SIG-M5 treated with dmso at 0.1 percent for 504 hours (cell line): ENCODE data around the gene ZFYVE9.
A peak's percentile ranks its signal among the peaks of the same experiment; 100 is the strongest.
"Not testable (repeated sequence)": the region's sequence is repeated elsewhere in the genome, so short reads cannot be mapped to it uniquely, and the experiment has no call there.

Source experiments
- DNase-seq: peaks from one replicate; lab custom pipeline; 2025; ENCODE audit not compliant: unreplicated experiment; lab: John Stamatoyannopoulos, UW

ZFYVE9 gene

GRCh38 chr1:52186449-52186848, 44.6 kb downstream of the ZFYVE9 start:
- no peak for DNase-seq

GRCh38 chr1:52189898-52190480, 48.1 kb downstream of the ZFYVE9 start:
- DNase-seq, result peak; percentile 16

- DNase-seq, result no peak
These were observed 48.8 kb downstream of the ZFYVE9 start for GRCh38 chr1:52190500-52191252.

GRCh38 chr1:52191395-52191965, 49.6 kb downstream of the ZFYVE9 start:
- no peak for DNase-seq

GRCh38 chr1:52192024-52192423, 50.1 kb downstream of the ZFYVE9 start:
- no peak for DNase-seq

- DNase-seq, result no peak
These were observed 50.5 kb downstream of the ZFYVE9 start for GRCh38 chr1:52192436-52192835.

GRCh38 chr1:52193985-52194384, 52.1 kb downstream of the ZFYVE9 start:
- no peak for DNase-seq

- no peak for DNase-seq
These were observed 53.3 kb downstream of the ZFYVE9 start for GRCh38 chr1:52195161-52195560.

- DNase-seq, result no peak
These were observed 62.2 kb downstream of the ZFYVE9 start for GRCh38 chr1:52203935-52204625.

- no peak for DNase-seq
These were observed 62.8 kb downstream of the ZFYVE9 start for GRCh38 chr1:52204696-52205095.

- DNase-seq, result not testable (repeated sequence)
These were observed 64.8 kb downstream of the ZFYVE9 start for GRCh38 chr1:52206686-52207085.

- no peak for DNase-seq
These were observed 67.5 kb downstream of the ZFYVE9 start for GRCh38 chr1:52209429-52209828.

GRCh38 chr1:52210044-52210443, 68.2 kb downstream of the ZFYVE9 start:
- DNase-seq, result no peak

GRCh38 chr1:52216907-52217458, 75.1 kb downstream of the ZFYVE9 start:
- no peak for DNase-seq

GRCh38 chr1:52225174-52225573, 83.3 kb downstream of the ZFYVE9 start:
- no peak for DNase-seq

GRCh38 chr1:52229494-52229893, 87.6 kb downstream of the ZFYVE9 start:
- DNase-seq, result no peak

GRCh38 chr1:52233463-52233862, 91.6 kb downstream of the ZFYVE9 start:
- no peak for DNase-seq

GRCh38 chr1:52234014-52234413, 92.1 kb downstream of the ZFYVE9 start:
- no peak for DNase-seq

GRCh38 chr1:52234708-52235107, 92.8 kb downstream of the ZFYVE9 start:
- no peak for DNase-seq

GRCh38 chr1:52235646-52236045, 93.8 kb downstream of the ZFYVE9 start:
- no peak for DNase-seq

- DNase-seq, result peak; percentile 17
These were observed 95.5 kb downstream of the ZFYVE9 start for GRCh38 chr1:52237430-52237829.

- no peak for DNase-seq
These were observed 96.6 kb downstream of the ZFYVE9 start for GRCh38 chr1:52238474-52238873.
